Measurements from ENCODE around the gene KLK8.

The KLK8 gene

DNA sequence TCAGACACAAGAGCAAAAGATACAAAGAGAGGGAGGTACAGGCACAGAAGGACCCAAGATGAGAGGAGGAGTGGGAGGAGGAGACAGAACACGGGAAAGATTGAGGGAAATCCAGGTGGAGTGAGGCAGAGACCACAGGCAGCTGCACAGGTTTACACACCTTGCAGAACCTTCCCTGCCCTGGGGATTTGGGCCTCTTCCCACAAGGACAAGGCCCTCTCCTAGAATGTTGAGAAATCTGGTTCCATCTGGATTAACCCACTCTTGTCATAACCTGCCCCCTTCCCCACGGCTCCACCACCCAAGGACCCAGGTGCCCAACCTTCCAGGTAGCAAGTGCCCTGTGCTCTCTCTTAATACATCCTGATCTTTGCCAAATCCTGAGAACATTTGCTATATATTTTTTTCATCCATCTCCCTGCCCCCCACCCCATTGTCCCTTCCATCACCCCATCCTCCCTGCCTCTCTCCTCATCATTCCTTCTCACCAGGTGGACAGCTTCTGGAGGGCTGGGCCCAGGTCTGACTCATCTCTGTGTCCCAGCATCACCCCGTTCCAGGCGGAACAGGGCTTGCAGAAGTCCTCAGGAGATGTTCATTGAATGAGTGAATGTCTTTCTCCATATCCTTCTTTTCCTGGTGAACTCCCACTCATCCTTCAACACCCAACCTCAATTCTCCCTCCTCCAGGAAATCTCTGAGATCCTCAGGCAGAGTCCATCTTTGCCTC is 8.8 kb upstream of the KLK8 start:
- DNase-seq: no peak
- H3K4me1 Mint-ChIP-seq: peaks cover 0 to 2% of the 10 kb centered on the region in 2 donors
- H3K27me3 Mint-ChIP-seq: peaks cover 40 to 58% of the 10 kb centered on the region in 2 donors
- no peak overlapping the region for H3K4me3 Mint-ChIP-seq
- no peaks in the 10 kb centered on the region for H3K36me3 Mint-ChIP-seq
- H3K27ac Mint-ChIP-seq: no peak overlapping the region
- H3K9me3 Mint-ChIP-seq: no peaks in the 10 kb centered on the region
- ATAC-seq (replicated peaks): no peak

GRCh38 chr19:51009061-51009891 is 7.9 kb upstream of the KLK8 start:
- peaks cover 0 to 2% of the 10 kb centered on the region in 2 donors for H3K4me1 Mint-ChIP-seq
- H3K27me3 Mint-ChIP-seq: peaks cover 36 to 49% of the 10 kb centered on the region in 2 donors
- H3K27ac Mint-ChIP-seq: no peak overlapping the region
- H3K36me3 Mint-ChIP-seq: no peaks in the 10 kb centered on the region
- no peak for ATAC-seq (replicated peaks)
- no peaks in the 10 kb centered on the region for H3K9me3 Mint-ChIP-seq
- no peak overlapping the region for H3K4me3 Mint-ChIP-seq
- no peak for DNase-seq

DNA sequence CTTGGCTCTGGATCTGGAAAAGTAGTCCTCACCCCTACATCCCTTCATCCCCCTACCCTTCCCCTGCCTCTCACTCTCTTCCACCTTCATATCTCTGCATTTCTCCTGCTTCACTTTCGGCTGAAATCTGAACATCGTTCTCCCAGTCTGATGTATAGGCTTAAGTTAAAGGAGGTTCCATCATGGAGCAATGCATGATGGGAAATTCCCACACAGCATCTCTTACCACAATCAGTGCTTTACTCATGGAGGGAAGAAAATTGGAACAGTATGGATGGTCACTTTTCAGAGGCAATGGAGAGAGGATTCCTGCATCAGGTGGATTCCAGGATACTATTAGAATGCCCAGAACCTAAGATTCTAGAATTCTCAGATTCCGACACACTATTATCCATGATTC is 6.1 kb upstream of the KLK8 start:
- H3K4me3 Mint-ChIP-seq: no peak overlapping the region
- peaks cover 0 to 1% of the 10 kb centered on the region in 2 donors for H3K9me3 Mint-ChIP-seq
- H3K27ac Mint-ChIP-seq: no peak overlapping the region
- ATAC-seq (replicated peaks) (no peak), DNase-seq (no peak)
- H3K4me1 Mint-ChIP-seq: peaks cover 2% of the 10 kb centered on the region in 2 donors
- peaks cover 40% of the 10 kb centered on the region in 2 donors for H3K27me3 Mint-ChIP-seq
- H3K36me3 Mint-ChIP-seq: no peaks in the 10 kb centered on the region

- Mint-ChIP-seq H3K9me3 (peaks cover 0 to 1% of the 10 kb centered on the region in 2 donors), H3K27me3 (peaks cover 47 to 51% of the 10 kb centered on the region in 2 donors), H3K4me1 (peaks cover 2 to 5% of the 10 kb centered on the region in 2 donors), H3K27ac (no peak overlapping the region), H3K36me3 (no peaks in the 10 kb centered on the region), H3K4me3 (no peak overlapping the region)
- ATAC-seq (replicated peaks) (no peak), DNase-seq (no peak)
These were observed 5.0 kb upstream of the KLK8 start for GRCh38 chr19:51006406-51006805.

- no peaks in the 10 kb centered on the region for H3K36me3 Mint-ChIP-seq
- H3K27me3 Mint-ChIP-seq: peaks cover 51 to 53% of the 10 kb centered on the region in 2 donors
- DNase-seq: no peak
- no peak overlapping the region for H3K4me3 Mint-ChIP-seq
- no peak for ATAC-seq (replicated peaks)
- peaks cover 2 to 5% of the 10 kb centered on the region in 2 donors for H3K4me1 Mint-ChIP-seq
- H3K9me3 Mint-ChIP-seq: peaks cover 0 to 1% of the 10 kb centered on the region in 2 donors
- H3K27ac Mint-ChIP-seq: no peak overlapping the region
These were observed 3.8 kb upstream of the KLK8 start for GRCh38 chr19:51005248-51005647.

DNA sequence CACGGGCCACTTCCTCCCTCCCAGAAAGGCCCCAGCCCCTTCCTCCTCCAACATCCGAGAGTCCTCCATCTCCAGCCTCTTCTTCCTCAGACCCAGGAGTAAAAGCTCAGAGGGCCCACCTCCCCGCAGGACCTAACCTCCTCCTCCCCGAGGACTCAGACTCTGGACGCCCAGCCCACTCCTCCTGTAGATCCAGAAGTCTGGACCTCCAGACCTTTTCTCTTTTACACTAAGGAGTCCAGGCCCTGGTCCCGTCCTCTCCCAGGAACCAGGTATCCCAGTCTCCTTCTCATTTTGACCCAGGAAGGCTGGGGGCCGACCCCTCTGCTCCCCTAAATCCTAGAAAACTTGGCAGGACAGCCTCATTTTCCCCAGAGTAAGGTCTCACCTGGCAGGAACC is 1.9 kb upstream of the KLK8 start:
- DNase-seq (no peak), ATAC-seq (replicated peaks) (no peak)
- H3K36me3 Mint-ChIP-seq: no peaks in the 10 kb centered on the region
- peaks cover 55% of the 10 kb centered on the region in 2 donors for H3K27me3 Mint-ChIP-seq
- peaks cover 2 to 5% of the 10 kb centered on the region in 2 donors for H3K4me1 Mint-ChIP-seq
- peaks cover 0 to 1% of the 10 kb centered on the region in 2 donors for H3K9me3 Mint-ChIP-seq
- H3K4me3 Mint-ChIP-seq: no peak overlapping the region
- no peak overlapping the region for H3K27ac Mint-ChIP-seq

- H3K4me1 Mint-ChIP-seq: peaks cover 2 to 5% of the 10 kb centered on the region in 2 donors
- peaks cover 0 to 1% of the 10 kb centered on the region in 2 donors for H3K9me3 Mint-ChIP-seq
- peak; percentile 31 to 42 for ATAC-seq (replicated peaks)
- no peak overlapping the region for H3K4me3 Mint-ChIP-seq
- H3K36me3 Mint-ChIP-seq: no peaks in the 10 kb centered on the region
- no peak for DNase-seq
- peaks cover 60 to 61% of the 10 kb centered on the region in 2 donors for H3K27me3 Mint-ChIP-seq
- no peak overlapping the region for H3K27ac Mint-ChIP-seq
These were observed 1.3 kb upstream of the KLK8 start for GRCh38 chr19:51002542-51003311.

DNA sequence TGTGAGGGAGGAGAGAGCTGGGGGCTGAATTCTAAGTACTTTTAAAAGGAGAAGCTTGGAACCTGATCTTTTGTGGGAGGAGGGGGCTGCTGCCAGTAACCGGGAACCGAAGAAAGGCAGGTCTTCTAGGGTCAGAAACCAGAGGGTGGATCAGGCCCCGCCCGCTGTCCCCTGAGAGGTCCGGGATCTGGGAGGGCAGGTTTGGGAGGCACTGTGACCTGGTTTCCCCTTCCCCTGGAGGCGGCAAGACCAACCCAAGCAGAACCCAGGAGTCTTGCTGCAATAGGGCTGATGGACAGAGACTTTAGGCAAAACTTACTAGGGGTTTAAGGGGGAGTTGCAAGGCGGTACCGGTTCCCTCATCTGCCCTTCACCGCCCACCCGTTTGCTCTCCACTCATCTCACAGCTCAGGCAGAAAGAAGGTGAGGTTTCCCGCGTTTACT is 707 bp upstream of the KLK8 start:
- no peaks in the 10 kb centered on the region for H3K36me3 Mint-ChIP-seq
- ATAC-seq (replicated peaks): no peak
- no peak overlapping the region for H3K4me3 Mint-ChIP-seq
- H3K9me3 Mint-ChIP-seq: peaks cover 0 to 1% of the 10 kb centered on the region in 2 donors
- no peak overlapping the region for H3K27ac Mint-ChIP-seq
- peaks cover 2 to 5% of the 10 kb centered on the region in 2 donors for H3K4me1 Mint-ChIP-seq
- peaks cover 54 to 62% of the 10 kb centered on the region in 2 donors for H3K27me3 Mint-ChIP-seq
- no peak for DNase-seq

- Mint-ChIP-seq H3K27me3 (peaks cover 54 to 69% of the 10 kb centered on the region in 2 donors), H3K4me1 (peaks cover 0 to 5% of the 10 kb centered on the region in 2 donors), H3K9me3 (peaks cover 0 to 3% of the 10 kb centered on the region in 2 donors), H3K4me3 (no peak overlapping the region), H3K27ac (no peak overlapping the region), H3K36me3 (no peaks in the 10 kb centered on the region)
- DNase-seq (no peak), ATAC-seq (replicated peaks) (no peak)
These were observed 423 bp downstream of the KLK8 start for GRCh38 chr19:51000981-51001380.

- Mint-ChIP-seq H3K27me3 (peaks cover 52 to 69% of the 10 kb centered on the region in 2 donors), H3K27ac (no peak overlapping the region), H3K4me3 (no peak overlapping the region), H3K4me1 (peaks cover 0 to 5% of the 10 kb centered on the region in 2 donors), H3K36me3 (no peaks in the 10 kb centered on the region), H3K9me3 (peaks cover 0 to 3% of the 10 kb centered on the region in 2 donors)
- DNase-seq: no peak
- no peak for ATAC-seq (replicated peaks)
These were observed 978 bp downstream of the KLK8 start for GRCh38 chr19:51000426-51000825.

GRCh38 chr19:50998686-50999085 is 2.7 kb downstream of the KLK8 start:
- DNase-seq: no peak
- peaks cover 0 to 5% of the 10 kb centered on the region in 2 donors for H3K4me1 Mint-ChIP-seq
- H3K9me3 Mint-ChIP-seq: peaks cover 0 to 6% of the 10 kb centered on the region in 2 donors
- no peaks in the 10 kb centered on the region for H3K36me3 Mint-ChIP-seq
- H3K4me3 Mint-ChIP-seq: no peak overlapping the region
- no peak overlapping the region for H3K27ac Mint-ChIP-seq
- H3K27me3 Mint-ChIP-seq: peaks cover 52 to 62% of the 10 kb centered on the region in 2 donors
- no peak for ATAC-seq (replicated peaks)

GRCh38 chr19:50998061-50998460 is 3.3 kb downstream of the KLK8 start:
- no peak for DNase-seq
- Mint-ChIP-seq H3K36me3 (no peaks in the 10 kb centered on the region), H3K9me3 (peaks cover 0 to 4% of the 10 kb centered on the region in 2 donors), H3K27me3 (peaks cover 49 to 56% of the 10 kb centered on the region in 2 donors), H3K4me1 (peaks cover 0 to 5% of the 10 kb centered on the region in 2 donors), H3K4me3 (no peak overlapping the region), H3K27ac (no peak overlapping the region)
- no peak for ATAC-seq (replicated peaks)

DNA sequence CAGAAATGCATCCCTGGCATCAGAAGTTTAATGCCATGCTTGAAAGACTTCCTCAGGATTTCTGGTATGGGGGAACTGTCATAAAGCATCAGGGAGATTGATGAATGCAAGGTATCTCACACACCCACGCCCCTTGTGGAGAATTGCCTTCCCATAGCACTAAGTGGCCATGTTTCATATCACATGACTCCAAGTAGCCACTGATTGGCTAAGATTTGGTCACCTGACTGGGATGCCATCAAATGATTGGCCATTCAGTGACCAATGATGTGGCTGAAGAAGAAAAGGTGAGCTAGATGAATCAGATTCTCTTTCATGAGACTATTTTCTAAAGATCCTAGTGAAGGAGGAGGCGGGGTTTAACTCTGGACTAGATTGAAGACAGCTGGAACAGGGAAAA is 7.3 kb downstream of the KLK8 start:
- Mint-ChIP-seq H3K27ac (no peak overlapping the region), H3K36me3 (no peaks in the 10 kb centered on the region), H3K4me3 (no peak overlapping the region), H3K9me3 (peaks cover 4 to 6% of the 10 kb centered on the region in 2 donors), H3K27me3 (peaks cover 31 to 33% of the 10 kb centered on the region in 2 donors), H3K4me1 (no peaks in the 10 kb centered on the region)
- ATAC-seq (replicated peaks) (no peak), DNase-seq (no peak)

- no peak for ATAC-seq (replicated peaks)
- Mint-ChIP-seq H3K4me3 (no peak overlapping the region), H3K9me3 (peaks cover 4 to 6% of the 10 kb centered on the region in 2 donors), H3K27ac (no peak overlapping the region), H3K27me3 (peaks cover 21 to 29% of the 10 kb centered on the region in 2 donors), H3K4me1 (no peaks in the 10 kb centered on the region), H3K36me3 (no peaks in the 10 kb centered on the region)
- no peak for DNase-seq
These were observed 8.8 kb downstream of the KLK8 start for GRCh38 chr19:50992666-50993035.

Measured in stimulated activated naive B cell treated with anti-CD40 and anti-IgM and Interleukin-4, amounts not matched to agents 10 μg/mL and 1 μg/mL and 100 μg/mL, for 72 hours (primary cell).